Neural progenitor cell (in vitro differentiated cells): Measurements from ENCODE around the gene OLFM3.

Source experiments
- EZH2 ChIP-seq: fragments of 200-600 bp; sonication (generic); IDR thresholded peaks from 2 replicates; pipeline ENCODE4 v1.6.1; 2017; ENCODE audit warnings: antibody characterized with exemption, mild to moderate bottlenecking, moderate library complexity
- TF ChIP-seq, protein P1 (sequence below): fragments of 200-600 bp; sonication (generic); IDR thresholded peaks from 2 replicates; pipeline ENCODE4 v1.5.1; 2017; ENCODE audit warnings: antibody characterized with exemption, mild to moderate bottlenecking

DNA sequence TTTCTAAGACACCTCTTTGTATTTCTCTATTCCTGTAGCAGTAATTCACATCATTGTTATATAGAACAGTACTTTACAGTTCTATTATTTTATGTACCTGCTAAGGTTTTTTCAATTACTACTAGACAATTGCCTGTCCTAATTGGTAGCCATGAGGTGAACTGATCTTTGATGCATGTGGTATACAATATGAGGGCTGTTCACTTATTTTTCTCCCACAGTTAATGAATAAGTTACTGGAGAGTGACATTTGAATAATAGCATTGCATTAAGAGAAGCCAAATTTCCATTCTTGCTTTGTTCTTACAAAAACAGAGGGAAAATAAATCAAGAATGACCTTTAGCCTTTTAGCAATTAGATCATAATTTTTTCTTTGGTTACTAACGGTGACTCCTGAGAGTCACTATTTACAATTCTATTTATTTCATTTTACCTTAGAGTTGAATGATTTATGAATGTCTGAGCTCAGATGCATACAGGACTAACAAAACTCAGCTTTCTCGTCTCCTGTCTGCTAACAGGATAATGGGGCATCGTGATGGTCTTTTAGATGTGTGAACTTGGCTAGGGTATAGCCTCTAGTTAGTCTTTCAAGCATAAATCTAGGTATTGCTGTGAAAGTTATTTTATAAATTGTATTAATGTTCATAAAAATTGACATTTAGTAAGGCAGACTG is 54.1 kb downstream of the OLFM3 start:
- TF ChIP-seq, protein P1, sequence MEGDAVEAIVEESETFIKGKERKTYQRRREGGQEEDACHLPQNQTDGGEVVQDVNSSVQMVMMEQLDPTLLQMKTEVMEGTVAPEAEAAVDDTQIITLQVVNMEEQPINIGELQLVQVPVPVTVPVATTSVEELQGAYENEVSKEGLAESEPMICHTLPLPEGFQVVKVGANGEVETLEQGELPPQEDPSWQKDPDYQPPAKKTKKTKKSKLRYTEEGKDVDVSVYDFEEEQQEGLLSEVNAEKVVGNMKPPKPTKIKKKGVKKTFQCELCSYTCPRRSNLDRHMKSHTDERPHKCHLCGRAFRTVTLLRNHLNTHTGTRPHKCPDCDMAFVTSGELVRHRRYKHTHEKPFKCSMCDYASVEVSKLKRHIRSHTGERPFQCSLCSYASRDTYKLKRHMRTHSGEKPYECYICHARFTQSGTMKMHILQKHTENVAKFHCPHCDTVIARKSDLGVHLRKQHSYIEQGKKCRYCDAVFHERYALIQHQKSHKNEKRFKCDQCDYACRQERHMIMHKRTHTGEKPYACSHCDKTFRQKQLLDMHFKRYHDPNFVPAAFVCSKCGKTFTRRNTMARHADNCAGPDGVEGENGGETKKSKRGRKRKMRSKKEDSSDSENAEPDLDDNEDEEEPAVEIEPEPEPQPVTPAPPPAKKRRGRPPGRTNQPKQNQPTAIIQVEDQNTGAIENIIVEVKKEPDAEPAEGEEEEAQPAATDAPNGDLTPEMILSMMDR: no peak
- no peak for TF ChIP-seq EZH2
